HG03175 (cell line): ENCODE measurements around the gene RNF2.

Source experiments
- ATAC-seq: cut with Tn5 transposase; IDR thresholded peaks from one replicate; pipeline ENCODE4 v1.9.1; 2021; ENCODE audit warnings: mild to moderate bottlenecking, moderate library complexity; ENCODE audit not compliant: unreplicated experiment

Gene RNF2

DNA sequence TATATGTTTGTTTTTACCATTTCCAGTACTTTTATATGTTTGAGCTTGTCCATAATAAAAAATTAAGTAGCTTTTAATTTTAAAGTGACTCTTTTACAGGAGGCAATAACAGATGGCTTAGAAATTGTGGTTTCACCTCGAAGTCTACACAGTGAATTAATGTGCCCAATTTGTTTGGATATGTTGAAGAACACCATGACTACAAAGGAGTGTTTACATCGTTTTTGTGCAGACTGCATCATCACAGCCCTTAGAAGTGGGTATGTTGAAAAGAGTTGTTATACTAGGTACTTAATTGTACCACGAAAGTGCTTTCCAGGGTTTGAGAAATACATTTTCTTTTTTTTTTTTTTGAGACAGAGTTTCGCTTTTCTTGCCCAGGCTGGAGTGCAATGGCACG is 46.1 kb downstream of the RNF2 start:
- no peak for ATAC-seq

GRCh38 chr1:185094761-185095160 is 49.4 kb downstream of the RNF2 start:
- ATAC-seq: no peak

- ATAC-seq: no peak
Observed at GRCh38 chr1:185096531-185096930, 51.2 kb downstream of the RNF2 start.

GRCh38 chr1:185104083-185104482 is 58.7 kb downstream of the RNF2 start:
- no peak for ATAC-seq

GRCh38 chr1:185105121-185105520 is 59.8 kb downstream of the RNF2 start:
- ATAC-seq: no peak

- ATAC-seq: no peak
Observed at GRCh38 chr1:185108321-185108720, 63.0 kb downstream of the RNF2 start.

GRCh38 chr1:185110145-185110544 is 64.8 kb downstream of the RNF2 start:
- no peak for ATAC-seq

GRCh38 chr1:185111873-185112272 is 66.5 kb downstream of the RNF2 start:
- ATAC-seq: no peak

GRCh38 chr1:185112356-185112755 is 67.0 kb downstream of the RNF2 start:
- ATAC-seq: no peak

- ATAC-seq: no peak
Observed at GRCh38 chr1:185129708-185130107, 84.3 kb downstream of the RNF2 start.

GRCh38 chr1:185132534-185132933 is 87.2 kb downstream of the RNF2 start:
- ATAC-seq: no peak

GRCh38 chr1:185137896-185138545 is 92.7 kb downstream of the RNF2 start:
- ATAC-seq: no peak

DNA sequence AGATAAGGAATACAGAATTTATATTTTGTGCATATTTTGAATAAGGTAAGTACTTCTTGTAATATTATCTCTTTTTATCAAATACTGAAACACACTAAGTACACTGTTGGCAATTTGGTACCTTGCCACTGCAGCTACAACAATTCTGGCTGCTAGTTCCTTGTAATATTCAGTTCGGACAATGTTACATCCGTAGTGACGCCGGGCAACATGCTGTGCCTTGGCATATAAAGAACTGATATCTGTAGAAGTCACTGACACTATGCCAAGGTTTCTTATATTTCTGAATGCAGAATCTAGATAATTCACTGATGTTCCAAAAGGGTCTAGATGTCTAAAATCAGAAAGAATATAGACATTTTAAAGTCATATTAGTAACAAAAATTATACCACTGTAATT is 93.9 kb downstream of the RNF2 start:
- ATAC-seq: no peak

DNA sequence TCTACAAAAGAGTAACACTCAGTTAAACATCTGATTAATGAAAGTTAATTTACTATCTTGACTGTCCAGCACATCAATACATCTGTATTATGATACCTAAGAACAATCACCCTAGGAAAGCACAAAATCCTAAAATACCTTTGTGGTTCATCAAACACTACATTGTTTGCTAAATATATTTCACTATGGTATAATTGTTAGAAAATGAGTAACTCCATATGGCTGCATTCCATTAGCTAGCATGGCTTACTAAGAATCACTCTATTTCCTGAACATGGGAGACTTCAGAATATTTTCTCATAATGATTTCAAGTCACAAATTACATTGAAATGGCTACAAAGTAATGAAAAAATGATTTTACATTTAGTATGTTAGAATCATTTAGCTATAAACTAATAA is 98.9 kb downstream of the RNF2 start:
- ATAC-seq: no peak

DNA sequence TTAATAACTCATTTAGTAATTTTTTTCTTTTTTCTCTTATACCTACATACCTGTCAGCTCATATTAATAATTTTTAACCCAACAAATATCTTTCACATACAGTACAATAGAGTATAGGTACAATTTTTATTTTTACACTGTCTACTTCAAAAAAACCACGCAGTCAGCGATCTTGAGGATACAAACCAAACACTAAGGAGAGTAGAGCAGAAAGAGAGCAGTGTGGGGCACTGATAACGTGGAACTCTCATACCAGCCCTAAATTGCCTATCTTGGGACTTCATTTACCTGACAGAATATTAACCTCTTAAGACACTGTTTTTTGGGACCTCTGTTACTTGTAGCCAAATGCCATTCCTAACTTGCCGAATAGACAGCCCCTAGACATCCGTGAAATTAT is 105.9 kb downstream of the RNF2 start:
- no peak for ATAC-seq
